HuH-7.5 (cell line): Measurements from ENCODE around the gene TMEM243.
"Not testable (repeated sequence)": the region's sequence is repeated elsewhere in the genome, so short reads cannot be mapped to it uniquely, and the experiment has no call there.

ENCODE experiments used
- DNase-seq: peaks from one replicate; pipeline ENCODE4 v3.0.0; 2011; ENCODE audit warnings: low spot score

Gene TMEM243

GRCh38 chr7:87210506-87210905, 9.0 kb downstream of the TMEM243 start:
- DNase-seq = no peak

DNA sequence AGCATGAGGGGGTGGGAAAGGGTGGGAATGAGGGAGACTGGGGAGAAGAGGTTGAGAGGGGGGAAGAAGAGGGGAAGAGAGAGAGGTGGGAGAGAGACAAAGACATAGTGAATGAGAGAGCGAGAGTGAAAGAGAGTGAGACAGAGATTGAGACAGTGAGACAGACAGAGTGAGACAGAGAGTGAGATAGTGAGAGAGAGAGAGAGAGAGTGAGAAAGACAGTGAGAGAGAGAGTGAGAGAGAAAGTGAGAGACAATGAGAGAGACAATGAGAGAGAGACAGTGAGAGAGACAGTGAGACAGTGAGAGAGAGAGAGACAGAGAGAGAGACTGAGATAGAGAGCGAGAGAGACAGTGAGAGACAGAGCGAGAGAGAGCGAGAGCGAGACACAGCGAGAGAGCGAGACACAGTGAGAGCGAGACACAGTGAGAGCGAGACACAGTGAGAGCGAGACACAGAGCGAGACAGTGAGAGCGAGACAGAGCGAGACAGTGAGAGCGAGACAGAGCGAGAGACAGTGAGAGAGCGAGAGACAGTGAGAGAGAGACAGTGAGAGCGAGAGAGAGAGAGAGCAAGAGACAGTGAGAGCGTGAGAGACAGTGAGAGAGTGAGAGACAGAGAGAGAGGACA, 10.1 kb downstream of the TMEM243 start:
- no peak for DNase-seq

DNA sequence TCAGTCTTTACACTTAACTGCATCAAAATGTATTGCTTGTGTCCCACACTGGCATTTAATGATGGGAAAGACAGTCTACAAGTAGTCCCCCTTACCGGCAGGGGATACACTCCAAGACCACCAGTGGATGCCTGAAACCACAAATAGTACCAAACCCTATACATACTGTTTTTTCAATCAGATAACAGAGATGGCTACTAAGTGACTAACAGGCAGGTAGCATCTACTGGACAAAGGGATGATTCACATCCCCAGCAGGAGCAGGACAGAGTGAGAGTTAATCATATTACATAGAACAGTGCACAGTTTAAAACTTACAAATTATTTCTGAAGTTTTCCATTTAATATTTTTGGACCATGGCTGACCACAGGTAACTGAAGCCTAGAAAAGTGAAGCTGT, 13.2 kb downstream of the TMEM243 start:
- DNase-seq = no peak

- not testable (repeated sequence) for DNase-seq
Measured at GRCh38 chr7:87205701-87206100, 13.8 kb downstream of the TMEM243 start.

GRCh38 chr7:87204933-87205332, 14.6 kb downstream of the TMEM243 start:
- no peak for DNase-seq

GRCh38 chr7:87203929-87204328, 15.6 kb downstream of the TMEM243 start:
- not testable (repeated sequence) for DNase-seq

DNA sequence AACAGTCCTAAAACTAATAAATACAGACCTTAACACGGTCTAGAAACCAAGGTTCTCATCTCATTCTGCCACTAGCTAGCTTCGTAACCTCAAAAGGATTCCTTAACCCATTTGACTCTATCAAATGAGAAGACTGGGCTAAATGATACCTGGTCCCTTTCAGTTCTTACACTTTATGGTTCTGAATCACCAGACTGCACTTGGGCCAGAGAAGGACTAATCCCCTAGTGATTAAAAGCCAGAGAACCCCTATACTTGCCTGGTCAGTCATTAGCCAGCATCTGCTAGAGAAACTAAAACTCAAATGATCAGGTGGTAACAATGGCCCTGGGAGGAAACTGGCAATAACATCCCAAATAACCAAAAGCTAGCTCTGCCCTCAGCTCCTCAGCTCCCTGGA, 16.8 kb downstream of the TMEM243 start:
- DNase-seq = no peak

DNA sequence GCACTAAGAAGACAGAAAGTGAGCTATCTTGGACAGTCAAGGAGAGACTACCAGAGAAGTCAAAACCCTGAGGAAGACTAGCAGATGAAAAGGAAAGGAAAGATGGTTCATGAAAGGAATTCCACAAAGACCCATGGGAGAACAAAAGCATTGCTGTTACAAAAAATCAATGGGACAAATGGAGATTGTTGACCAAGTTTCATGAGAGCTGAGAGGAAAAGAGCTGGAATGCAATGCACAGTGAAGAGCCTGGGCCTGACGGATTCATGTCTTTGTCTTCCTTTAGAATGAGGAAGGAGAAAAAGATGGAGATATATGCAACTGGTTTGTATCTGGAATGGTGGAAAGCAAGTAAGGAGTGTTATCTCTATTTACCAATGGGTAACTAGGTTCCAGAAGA, 17.3 kb downstream of the TMEM243 start:
- no peak for DNase-seq

DNA sequence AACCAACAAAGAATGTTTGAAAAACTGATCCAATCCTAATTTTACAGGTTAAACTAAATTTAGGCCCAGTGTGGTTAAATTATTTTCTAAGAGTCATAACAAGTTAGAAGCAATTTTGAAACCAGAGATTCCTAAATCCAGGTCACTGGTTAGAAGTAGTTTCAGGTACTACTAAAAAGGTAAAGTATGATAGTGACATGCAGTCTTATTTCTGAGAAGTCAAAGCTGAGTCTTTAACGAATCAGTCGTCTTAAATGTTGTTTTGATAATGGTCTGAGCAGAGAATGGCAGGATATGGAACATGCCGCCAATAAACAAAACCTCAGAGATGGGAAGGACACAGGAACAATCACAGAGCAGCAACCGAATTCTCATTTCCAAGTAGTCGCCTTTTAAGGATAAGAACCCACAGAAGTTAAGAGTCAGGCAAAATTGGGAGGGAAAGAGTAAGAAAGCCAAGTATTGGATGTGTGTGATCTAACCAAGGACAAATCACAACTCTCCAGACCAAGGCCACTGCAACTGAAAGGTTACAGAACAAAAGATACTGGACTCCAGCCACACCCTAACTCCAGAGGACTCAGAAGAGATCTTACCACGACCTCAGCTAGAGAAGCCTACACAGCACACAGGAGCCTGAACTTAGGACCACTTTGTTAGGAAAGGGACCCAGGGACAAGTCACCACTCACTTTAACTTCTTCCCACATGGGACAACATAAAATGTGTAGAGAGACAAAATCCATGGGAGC, 19.7 kb downstream of the TMEM243 start:
- DNase-seq = no peak

- no peak for DNase-seq
Measured at GRCh38 chr7:87199241-87199640, 20.3 kb downstream of the TMEM243 start.

DNA sequence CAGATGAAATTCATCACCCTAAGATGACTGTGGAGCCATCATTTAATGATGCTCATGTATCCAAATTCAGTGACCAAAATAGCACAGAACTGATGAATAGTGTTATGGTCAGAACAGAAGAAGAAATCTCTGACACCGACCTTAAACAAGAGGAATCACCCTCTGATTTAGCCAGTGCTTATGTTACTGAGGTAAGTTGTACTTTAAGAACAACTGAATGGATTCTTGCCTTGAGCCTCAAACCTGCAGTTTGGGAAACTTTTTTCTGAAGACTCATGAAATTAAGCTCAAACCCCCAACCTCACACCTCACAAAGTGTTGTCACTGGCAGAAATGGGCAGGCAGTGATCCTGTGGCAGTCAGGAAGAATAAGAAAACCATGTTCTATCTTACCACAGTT, 25.6 kb downstream of the TMEM243 start:
- no peak for DNase-seq

- DNase-seq = no peak
Measured at GRCh38 chr7:87192784-87193487, 26.6 kb downstream of the TMEM243 start.

GRCh38 chr7:87190783-87191182, 28.7 kb downstream of the TMEM243 start:
- DNase-seq = no peak

DNA sequence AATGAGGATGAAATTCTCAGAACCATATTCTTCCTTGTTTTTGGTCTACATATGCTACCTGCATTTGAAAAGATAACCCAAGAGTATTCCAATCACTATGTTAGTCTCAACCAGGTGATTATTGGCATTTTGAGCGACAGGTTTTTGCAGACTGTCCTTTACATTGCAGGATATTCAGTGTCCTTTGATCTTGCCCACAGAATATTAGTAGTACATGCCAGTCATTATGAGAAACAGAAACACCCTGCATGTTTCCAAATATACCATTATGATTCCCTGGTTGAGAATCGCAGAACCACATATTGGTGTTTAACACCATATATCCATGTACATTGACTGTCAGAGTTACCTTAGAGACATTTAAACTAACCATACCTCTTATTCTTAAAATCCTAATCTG, 30.6 kb downstream of the TMEM243 start:
- DNase-seq = no peak

- no peak for DNase-seq
Measured at GRCh38 chr7:87187120-87187519, 32.4 kb downstream of the TMEM243 start.

GRCh38 chr7:87179180-87179579, 40.4 kb downstream of the TMEM243 start:
- no peak for DNase-seq

DNA sequence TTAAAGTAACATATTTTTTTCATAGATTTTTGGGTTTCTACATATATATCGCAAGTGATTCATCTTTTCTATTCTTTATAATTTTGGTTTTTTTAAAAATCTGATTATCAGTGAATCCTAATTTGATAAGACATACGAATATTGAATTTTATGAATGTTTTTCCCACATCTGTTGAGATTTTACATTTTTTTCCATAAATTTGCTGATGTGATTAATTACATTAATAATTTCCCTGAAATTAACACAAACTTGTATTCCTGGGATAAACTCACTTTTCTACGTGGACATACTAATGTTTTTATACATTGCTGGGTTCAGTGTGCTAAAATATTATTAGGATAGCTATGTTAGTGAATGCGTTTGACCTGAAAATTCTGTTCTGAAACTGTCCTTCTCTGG, 41.2 kb downstream of the TMEM243 start:
- no peak for DNase-seq

GRCh38 chr7:87173471-87173870, 46.1 kb downstream of the TMEM243 start:
- no peak for DNase-seq

DNA sequence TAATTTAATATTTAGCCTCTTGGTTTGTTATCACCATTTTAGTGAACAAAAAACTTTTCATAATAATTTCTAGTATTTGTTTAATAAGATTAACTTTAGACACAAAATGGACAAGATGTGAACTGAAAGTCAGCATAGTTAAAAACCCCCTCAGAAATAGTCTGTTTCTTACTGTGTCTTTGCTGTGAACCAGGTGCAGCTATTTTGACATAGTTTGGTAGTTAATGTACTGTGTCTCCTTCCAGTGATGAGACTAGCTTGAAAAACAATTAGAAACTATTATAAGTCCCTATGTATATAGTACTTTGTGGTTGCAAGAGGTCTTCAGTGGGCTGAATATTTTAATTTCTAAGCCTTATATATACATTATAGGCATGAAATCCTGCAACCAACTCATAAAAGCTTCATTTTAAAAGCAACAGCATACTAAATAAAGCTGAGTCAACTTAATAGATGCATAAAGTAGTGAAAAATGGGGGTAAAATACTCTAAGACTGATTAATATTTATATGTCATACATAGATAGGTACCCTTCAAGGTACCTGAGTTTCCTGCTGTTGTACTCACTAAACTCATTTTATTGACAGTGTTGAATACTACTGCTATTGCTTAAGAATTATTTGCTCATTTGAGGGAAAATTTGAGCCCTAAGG, 48.1 kb downstream of the TMEM243 start:
- no peak for DNase-seq

- no peak for DNase-seq
Measured at GRCh38 chr7:87170828-87171227, 48.7 kb downstream of the TMEM243 start.

DNA sequence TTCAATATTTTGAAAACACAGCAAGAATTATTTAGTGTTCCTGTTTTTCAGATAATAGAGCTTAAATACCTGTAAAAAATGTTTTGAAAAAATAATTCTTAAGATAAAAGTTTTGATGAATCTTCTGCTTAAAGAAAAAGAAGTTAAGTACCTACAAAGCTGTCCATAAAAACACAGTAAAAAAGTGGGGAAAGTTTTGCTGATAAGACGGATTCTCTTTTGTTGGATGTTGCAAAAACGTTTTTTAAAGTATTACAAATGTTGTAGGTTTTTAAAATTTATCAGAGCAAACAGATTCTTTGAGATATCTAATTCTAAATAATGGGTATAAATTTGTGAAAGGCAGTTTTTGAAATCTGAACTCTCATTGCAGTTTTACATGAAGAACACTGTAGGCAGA, 55.1 kb downstream of the TMEM243 start:
- no peak for DNase-seq

DNA sequence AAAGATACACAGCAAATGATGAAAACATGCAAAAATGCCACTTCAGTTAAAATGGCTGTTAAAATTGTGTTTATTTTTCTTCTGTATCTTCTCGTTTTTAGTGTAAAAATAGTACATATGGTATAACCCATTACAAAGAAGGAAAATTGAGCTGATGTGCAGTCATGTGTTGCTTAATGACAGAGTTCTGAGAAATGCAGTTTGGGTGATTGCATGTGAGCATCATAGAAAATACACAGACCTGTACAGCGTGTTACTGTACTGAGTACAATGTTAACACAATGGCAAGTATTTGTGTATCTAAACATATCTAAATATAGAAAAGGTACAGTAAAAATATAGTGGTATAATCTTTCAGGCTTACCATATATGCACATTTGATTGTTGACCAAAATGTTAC, 60.0 kb downstream of the TMEM243 start:
- no peak for DNase-seq

DNA sequence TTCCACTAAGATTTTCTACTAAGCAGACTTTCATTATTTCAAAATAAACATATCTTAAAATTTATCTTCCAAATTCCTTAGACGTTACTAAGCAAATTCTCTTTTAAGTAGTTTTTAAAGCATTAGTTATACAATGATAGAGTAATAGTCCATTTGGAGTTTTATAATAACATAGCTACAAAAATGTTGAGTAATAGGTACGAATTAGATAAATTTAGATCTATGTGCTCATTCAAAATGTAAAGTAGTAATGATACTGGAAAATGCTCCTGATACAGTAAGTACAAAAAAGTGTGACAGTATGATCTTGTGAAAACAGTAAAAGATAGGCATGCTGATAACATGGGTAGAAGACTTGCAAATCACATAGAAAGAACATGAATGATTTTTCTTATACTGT, 62.8 kb downstream of the TMEM243 start:
- DNase-seq = no peak
